GM19238 (cell line): ENCODE results near the gene PYCR2.

ENCODE experiments used
- DNase-seq: peaks from one replicate; pipeline ENCODE4 v3.0.0; 2011; ENCODE audit warnings: low spot score; ENCODE audit not compliant: insufficient read length

Gene PYCR2

GRCh38 chr1:225921734-225922709 is 2.0 kb downstream of the PYCR2 start:
- no peak for DNase-seq

- no peak for DNase-seq
These were observed 4.1 kb downstream of the PYCR2 start for GRCh38 chr1:225919906-225920305.

DNA sequence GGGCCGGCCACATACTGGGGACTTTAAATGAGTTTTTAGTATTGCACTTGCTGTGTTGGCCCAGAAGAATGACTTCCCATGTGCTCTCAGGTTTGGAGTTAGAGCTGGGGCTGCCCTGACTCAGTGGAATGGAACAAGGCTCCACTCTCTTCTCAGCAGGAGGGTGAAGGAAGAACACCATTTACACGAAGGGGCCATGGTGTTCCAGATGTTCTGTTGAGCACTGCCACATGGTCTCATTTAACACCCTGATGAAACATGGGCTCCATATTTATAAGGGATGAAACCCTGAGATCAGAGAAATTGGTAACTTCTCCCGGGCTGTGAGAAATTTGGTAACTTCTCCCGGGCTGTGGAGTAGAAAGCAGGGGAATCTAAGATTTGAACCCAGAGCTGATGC is 5.8 kb downstream of the PYCR2 start:
- no peak for DNase-seq

- DNase-seq = no peak
These were observed 6.5 kb downstream of the PYCR2 start for GRCh38 chr1:225917536-225917935.

DNA sequence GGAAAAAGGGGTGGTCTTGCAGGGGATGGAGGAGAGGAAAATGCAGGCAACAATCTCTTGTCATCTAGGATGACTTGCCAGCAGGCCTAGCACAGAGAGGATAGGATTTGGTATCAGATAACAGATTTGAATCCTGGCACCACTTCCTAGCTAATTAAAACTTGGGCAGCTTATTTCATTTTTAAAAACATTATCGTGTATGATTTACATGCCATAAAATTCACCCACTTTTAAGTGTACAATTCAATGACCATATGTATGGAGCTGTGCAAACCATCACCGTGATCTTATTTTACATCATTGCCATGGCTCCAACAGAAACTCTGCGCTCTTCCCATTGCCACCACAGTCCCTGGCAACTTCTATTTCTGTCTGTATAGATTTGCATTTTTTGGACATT is 6.9 kb downstream of the PYCR2 start:
- no peak for DNase-seq

DNA sequence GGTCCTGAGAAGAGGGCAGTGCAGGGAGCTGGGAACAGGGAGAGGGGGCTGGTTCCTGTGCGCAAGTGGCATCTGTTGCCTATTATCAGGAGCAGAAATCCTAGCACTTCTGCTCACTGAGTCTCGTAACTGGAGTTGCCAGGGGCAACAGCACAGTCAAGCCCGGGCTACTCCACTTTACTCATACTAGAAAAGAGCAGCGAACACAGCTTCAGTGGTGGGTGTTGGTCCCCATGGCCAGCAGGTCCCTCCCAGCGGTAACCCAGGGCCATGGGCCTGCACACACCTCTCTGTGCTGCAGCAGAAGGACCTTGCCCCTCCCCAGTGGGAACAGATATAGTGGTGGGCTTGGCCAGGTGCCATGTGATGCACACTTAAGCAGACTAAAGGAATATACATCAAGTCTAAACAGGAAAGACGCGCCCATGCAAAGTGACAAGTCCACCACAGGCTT is 8.5 kb downstream of the PYCR2 start:
- no peak for DNase-seq

GRCh38 chr1:225914947-225915346 is 9.1 kb downstream of the PYCR2 start:
- DNase-seq = no peak

DNA sequence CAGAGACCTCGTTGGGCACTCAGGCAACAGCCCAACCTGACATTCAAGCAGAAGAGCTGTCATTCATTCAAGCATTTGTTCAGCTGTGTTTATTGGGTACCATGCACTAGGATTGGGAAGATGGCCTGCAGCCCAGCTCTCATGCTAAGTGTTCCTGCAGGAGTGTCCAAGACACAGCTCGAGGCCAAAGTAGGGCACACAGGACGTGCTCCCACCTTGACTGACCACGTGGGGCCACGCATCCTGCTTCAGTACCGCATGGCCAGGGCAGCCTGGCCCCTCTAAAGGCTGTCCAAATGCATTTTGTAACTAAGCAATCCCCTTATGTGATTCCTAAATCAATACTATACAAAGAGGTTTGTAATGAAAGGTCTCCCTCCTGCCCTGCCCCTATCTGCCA is 9.7 kb downstream of the PYCR2 start:
- no peak for DNase-seq

DNA sequence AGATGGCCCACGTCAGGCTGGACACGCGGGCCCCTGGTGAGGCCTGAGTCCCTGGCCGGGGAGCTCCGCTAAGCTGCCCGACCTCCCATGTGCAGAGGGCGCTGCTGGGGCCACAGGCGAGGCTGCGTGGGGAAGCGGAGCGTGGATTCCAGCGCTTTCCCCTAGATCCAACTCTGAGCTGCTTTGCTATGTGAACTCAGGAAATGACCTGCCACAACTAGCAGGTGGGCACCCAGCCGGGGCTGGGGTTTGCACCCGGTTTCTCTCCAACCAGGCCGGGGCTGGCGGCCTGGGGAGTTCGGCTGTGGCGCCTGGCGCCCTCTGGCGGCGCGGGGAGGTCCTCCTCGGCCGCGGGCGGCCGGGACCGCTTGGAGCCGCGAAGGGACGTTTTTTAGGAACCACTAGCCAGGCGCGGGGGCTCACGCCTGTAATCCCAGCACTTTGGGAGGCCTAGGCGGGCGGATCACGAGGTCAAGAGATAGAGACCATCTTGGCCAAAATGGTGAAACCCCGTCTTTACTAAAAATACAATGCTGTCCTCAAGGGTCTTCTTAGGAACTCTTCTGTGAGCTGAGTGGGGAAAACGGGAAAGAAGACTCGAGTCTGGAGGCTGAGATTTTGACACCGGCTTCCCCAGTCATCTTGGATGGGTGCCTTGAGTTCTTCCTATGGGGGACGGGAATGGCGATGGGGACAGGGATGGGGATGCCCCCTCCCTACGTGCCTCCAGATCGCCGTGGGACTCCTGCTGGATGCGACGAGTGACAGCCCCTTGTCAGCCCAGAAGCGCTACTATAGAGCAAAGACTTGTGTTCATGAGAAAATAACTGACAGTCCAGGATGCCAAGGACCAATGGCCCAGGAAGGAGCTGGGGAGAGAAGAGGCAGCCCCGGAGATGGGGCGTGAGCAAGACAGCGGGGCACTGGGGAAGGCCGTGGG is 12.6 kb downstream of the PYCR2 start:
- DNase-seq = peak; percentile 54

- no peak for DNase-seq
These were observed 14.6 kb downstream of the PYCR2 start for GRCh38 chr1:225909477-225909876.

- DNase-seq = no peak
These were observed 15.3 kb downstream of the PYCR2 start for GRCh38 chr1:225908773-225909172.

DNA sequence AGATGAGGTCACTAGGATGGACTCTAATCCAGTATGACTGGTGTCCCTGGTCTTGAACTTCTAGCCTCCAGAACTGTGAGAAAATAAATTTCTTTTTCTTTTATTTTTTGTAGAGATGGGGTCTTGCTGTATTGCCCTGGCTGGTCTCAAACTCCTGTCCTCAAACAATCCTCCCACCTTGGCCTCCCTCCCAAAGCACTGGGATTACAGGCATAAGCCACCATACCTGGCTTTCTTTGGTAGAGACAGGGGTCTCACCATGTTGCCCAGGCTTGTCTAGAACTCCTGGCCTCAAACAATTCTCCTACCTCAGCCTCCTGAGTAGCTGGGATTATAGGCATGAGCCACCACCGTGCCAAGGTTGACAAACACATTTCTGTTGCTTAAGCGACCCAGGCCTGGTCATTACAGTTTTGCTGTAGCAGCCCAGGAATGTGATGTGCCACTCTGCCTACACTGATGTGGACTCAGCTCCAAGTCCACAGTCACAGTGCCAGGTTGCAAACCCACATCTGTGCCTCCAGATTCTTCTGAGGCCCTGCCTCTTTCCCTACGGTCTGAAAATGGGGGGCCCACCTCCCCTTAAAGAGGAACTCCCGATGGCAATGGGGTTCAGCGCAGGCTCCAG is 15.9 kb downstream of the PYCR2 start:
- no peak for DNase-seq

GRCh38 chr1:225907341-225907740 is 16.7 kb downstream of the PYCR2 start:
- no peak for DNase-seq

DNA sequence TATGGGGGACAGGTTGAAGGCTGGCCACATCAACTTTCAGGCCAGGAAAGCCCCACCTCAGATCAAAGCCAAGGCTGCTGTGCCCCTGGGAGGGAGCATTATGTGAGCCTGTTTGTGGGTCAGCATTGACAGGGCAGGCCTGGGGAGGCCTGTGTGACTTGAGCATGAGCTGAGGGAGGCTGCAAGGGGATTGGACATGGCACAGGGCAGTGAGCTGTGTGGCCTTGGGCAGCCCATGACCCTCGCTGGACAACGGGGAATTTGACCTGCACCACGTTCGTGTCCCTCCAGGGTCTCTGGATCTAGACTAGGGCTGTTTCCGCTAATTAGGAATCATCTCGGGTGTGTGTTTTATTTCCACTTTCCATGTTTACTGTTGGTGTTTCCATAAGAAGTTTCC is 17.6 kb downstream of the PYCR2 start:
- no peak for DNase-seq

GRCh38 chr1:225903623-225904022 is 20.4 kb downstream of the PYCR2 start:
- no peak for DNase-seq

DNA sequence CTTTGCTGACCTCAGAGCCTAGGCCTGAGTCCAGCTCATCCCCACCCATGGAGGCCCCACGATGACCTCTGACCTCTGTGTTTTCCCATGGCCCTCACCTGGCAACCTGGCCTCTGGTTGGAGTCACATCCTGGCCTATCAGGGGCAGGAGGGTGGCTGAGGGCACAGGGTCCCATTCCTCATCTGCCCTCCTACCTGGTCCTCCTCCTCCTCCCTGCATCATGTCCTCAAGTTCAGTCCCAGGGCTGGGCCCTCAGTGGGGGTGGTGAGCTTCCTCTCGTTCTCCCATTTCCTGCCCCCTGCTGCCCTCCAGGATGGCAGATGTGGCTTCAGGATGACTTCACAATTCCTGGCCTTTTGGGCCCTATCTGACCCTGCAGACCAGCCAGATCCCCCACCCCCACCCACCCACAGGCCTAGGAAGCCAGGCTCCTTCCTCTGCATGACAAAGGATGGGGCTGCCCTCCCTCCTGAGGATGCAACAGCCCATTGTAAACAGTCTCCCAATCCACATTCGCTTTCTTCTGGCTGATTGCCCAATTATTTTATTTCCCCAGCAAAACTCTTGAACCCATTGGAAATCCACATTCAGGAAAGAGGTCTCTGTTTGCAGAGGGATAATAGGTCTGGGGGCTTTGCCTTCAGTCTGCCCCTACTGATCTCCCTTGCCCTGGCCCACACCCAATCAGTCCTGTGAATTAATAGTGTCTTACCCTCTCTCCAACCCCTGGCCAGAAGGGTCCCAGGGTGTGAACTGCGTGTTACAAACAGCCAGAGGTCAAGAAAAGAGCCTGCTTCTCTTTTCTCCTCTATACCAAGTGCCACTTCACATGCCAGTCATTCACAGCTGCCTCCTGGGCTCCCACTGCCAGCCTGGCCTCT is 24.8 kb downstream of the PYCR2 start:
- DNase-seq = no peak

GRCh38 chr1:225897595-225898514 is 26.2 kb downstream of the PYCR2 start:
- no peak for DNase-seq

GRCh38 chr1:225896937-225897549 is 27.0 kb downstream of the PYCR2 start:
- peak; percentile 89 for DNase-seq

DNA sequence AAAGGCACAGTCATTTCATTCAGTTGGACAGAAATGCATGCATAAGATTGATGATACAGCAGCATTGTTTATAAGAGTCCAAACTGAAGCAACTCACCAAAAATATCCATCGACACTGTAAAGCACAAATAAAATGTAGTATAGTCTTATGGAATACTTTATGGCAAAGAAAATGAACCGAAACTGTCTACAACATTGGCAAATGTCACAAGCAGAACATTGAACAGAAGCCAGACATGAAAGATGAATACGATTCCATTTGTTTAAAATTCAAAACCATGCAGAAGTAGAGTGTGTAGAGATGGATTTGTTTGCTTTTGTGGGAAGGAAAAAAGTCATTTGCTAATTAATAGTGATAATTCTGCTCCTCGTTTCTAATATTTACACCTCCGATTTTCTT is 27.6 kb downstream of the PYCR2 start:
- DNase-seq = no peak
